H1 (cell line): ENCODE measurements around the gene NFKBIE. TPM values are rescaled to one million over a fixed set of nuclear protein-coding genes. Genes with fewer than 3 reads are reported as not detected.

ENCODE experiments used
- CTCF ChIA-PET: fragments of 300-600 bp; sonication (Branson Sonifier 250); formaldehyde crosslinking; loops from one replicate; lab custom pipeline; 2021; ENCODE audit not compliant: partially characterized antibody; lab: Charles Lee
- POLR2A ChIA-PET: fragments of 300-600 bp; sonication (Branson Sonifier 250); formaldehyde crosslinking; loops from one replicate; lab custom pipeline; 2021; ENCODE audit warnings: inconsistent platforms; ENCODE audit not compliant: partially characterized antibody; lab: Charles Lee
- DNase-seq, 2 experiments: peaks; one replicate each; pipeline versions ENCODE4 v3.0.0 to v3.0.0-alpha.2; 2010 to 2022; ENCODE audit warnings: low spot score in 2 of 2, low read depth in 1 of 2, mixed read lengths in 1 of 2
- FAIRE-seq: peaks from 2 replicates; lab custom pipeline; 2011; peaks lifted over from hg19 to GRCh38; lab: Jason Lieb, UNC
- H2AFZ ChIP-seq: 2 replicates; pipeline ENCODE4 v1.8.1; 2012; ENCODE audit warnings: low read length, inconsistent platforms
- H2AK5ac ChIP-seq: 2 replicates; pipeline ENCODE4 v1.6.1; 2013; ENCODE audit warnings: low read depth, low read length
- H2BK120ac ChIP-seq: replicated peaks from 2 replicates; pipeline ENCODE3; 2013; ENCODE audit warnings: low read depth, low read length, inconsistent platforms
- H2BK12ac ChIP-seq: 2 replicates; pipeline ENCODE4 v1.6.1; 2013; ENCODE audit warnings: low read depth, low read length
- H2BK15ac ChIP-seq: 2 replicates; pipeline ENCODE4 v1.6.1; 2013; ENCODE audit warnings: low read length
- H2BK20ac ChIP-seq: 2 replicates; pipeline ENCODE4 v1.6.1; 2013; ENCODE audit warnings: low read length
- H2BK5ac ChIP-seq: 2 replicates; pipeline ENCODE4 v1.6.1; 2013; ENCODE audit warnings: low read depth, low read length
- H3K14ac ChIP-seq: 2 replicates; pipeline ENCODE4 v1.6.1; 2013; ENCODE audit warnings: inconsistent platforms; ENCODE audit not compliant: insufficient read length
- H3K18ac ChIP-seq: 2 replicates; pipeline ENCODE4 v1.6.1; 2013; ENCODE audit warnings: low read length; ENCODE audit errors: extremely low read depth
- H3K23ac ChIP-seq: 2 replicates; pipeline ENCODE4 v1.6.1; 2013; ENCODE audit warnings: inconsistent platforms; ENCODE audit not compliant: insufficient read length
- H3K23me2 ChIP-seq: 2 replicates; pipeline ENCODE4 v1.6.1; 2013; ENCODE audit warnings: low read depth, low read length
- H3K27ac ChIP-seq: 2 replicates; pipeline ENCODE4 v1.6.1; 2011; ENCODE audit warnings: low read depth, low read length, inconsistent platforms
- H3K27me3 ChIP-seq, 4 experiments: replicated peaks in 1 of 4; 1 replicate in 1 of 4; 2 replicates in 3 of 4; pipeline versions ENCODE4 v1.6.1 to v1.8.1; 2011 to 2013; ENCODE audit warnings: low read length in 3 of 4, mild to moderate bottlenecking in 3 of 4, inconsistent platforms in 2 of 4, mixed read lengths in 2 of 4, moderate library complexity in 1 of 4; ENCODE audit not compliant: control insufficient read depth in 3 of 4, insufficient read depth in 3 of 4; ENCODE audit errors: extremely low read depth in 1 of 4
- H3K36me3 ChIP-seq, 4 experiments: 2 replicates each; pipeline versions ENCODE4 v1.6.1 to v1.8.1; 2011 to 2013; ENCODE audit warnings: mild to moderate bottlenecking in 4 of 4, low read length in 3 of 4, moderate library complexity in 2 of 4, control low read depth in 1 of 4, inconsistent platforms in 1 of 4; ENCODE audit not compliant: insufficient read depth in 4 of 4, control insufficient read depth in 2 of 4
- H3K4ac ChIP-seq: replicated peaks from 2 replicates; pipeline ENCODE3; 2013; ENCODE audit warnings: low read length, low read depth, mixed read lengths, inconsistent platforms; ENCODE audit not compliant: insufficient read length
- H3K4me1 ChIP-seq, 4 experiments: replicated peaks in 1 of 4; 1 replicate in 1 of 4; 2 replicates in 3 of 4; pipeline versions ENCODE4 v1.6.1 to v1.8.1; 2011 to 2013; ENCODE audit warnings: low read length in 3 of 4, inconsistent platforms in 2 of 4, mixed read lengths in 1 of 4; ENCODE audit not compliant: insufficient read depth in 4 of 4, control insufficient read depth in 3 of 4
- H3K4me2 ChIP-seq, 2 experiments: 2 replicates each; pipeline versions ENCODE4 v1.6.1 to v1.8.1; 2011 to 2013; ENCODE audit warnings: low read depth in 2 of 2, low read length in 2 of 2, control low read depth in 1 of 2, inconsistent platforms in 1 of 2, mild to moderate bottlenecking in 1 of 2; ENCODE audit not compliant: insufficient read depth in 1 of 2
- H3K4me3 ChIP-seq, 4 experiments: fragments of 200-600, 300-600 bp in 1 of 4; sonication (generic), shearing (Covaris generic), sonication (Bioruptor Twin) in 1 of 4; 2 replicates each; pipeline versions ENCODE4 v1.5.1 to v1.8.1; 2011 to 2016; ENCODE audit warnings: low read length in 4 of 4, low read depth in 3 of 4, control low read depth in 2 of 4, inconsistent platforms in 2 of 4, mild to moderate bottlenecking in 2 of 4, mixed read lengths in 1 of 4, moderate library complexity in 1 of 4; ENCODE audit not compliant: insufficient read depth in 2 of 4; ENCODE audit errors: extremely low read depth in 1 of 4
- H3K56ac ChIP-seq: replicated peaks from 2 replicates; pipeline ENCODE3; 2013; ENCODE audit warnings: low read depth, mild to moderate bottlenecking, mixed read lengths, low read length, inconsistent platforms; ENCODE audit not compliant: insufficient read length
- H3K79me1 ChIP-seq: 2 replicates; pipeline ENCODE4 v1.6.1; 2013; ENCODE audit warnings: low read depth, low read length, control low read depth
- H3K79me2 ChIP-seq, 2 experiments: 2 replicates each; pipeline versions ENCODE4 v1.6.1 to v1.8.1; 2012 to 2013; ENCODE audit warnings: low read length in 2 of 2, mild to moderate bottlenecking in 2 of 2, inconsistent platforms in 1 of 2; ENCODE audit not compliant: insufficient read depth in 2 of 2, control insufficient read depth in 1 of 2
- H3K9ac ChIP-seq, 4 experiments: replicated peaks in 1 of 4; 1 replicate in 1 of 4; 2 replicates in 3 of 4; pipeline versions ENCODE4 v1.6.1 to v1.8.1; 2011 to 2013; ENCODE audit warnings: low read depth in 3 of 4, low read length in 3 of 4, control low read depth in 2 of 4, mild to moderate bottlenecking in 2 of 4, moderate library complexity in 2 of 4, inconsistent platforms in 1 of 4; ENCODE audit errors: extremely low read depth in 1 of 4
- H3K9me3 ChIP-seq, 2 experiments: 2 replicates each; pipeline versions ENCODE4 v1.6.1 to v1.8.1; 2012 to 2013; ENCODE audit warnings: mild to moderate bottlenecking in 2 of 2, moderate library complexity in 2 of 2, control low read depth in 1 of 2, inconsistent platforms in 1 of 2, low read depth in 1 of 2, low read length in 1 of 2, mixed read lengths in 1 of 2; ENCODE audit not compliant: insufficient read depth in 2 of 2
- H4K20me1 ChIP-seq, 2 experiments: replicated peaks in 1 of 2; 2 replicates each; pipeline versions ENCODE3 to v1.8.1; 2011 to 2013; ENCODE audit warnings: inconsistent platforms in 2 of 2, low read length in 2 of 2, mild to moderate bottlenecking in 1 of 2; ENCODE audit not compliant: insufficient read depth in 2 of 2, control insufficient read depth in 1 of 2
- H4K5ac ChIP-seq: 2 replicates; pipeline ENCODE4 v1.6.1; 2013; ENCODE audit warnings: low read length, low read depth, mixed read lengths, inconsistent platforms; ENCODE audit not compliant: insufficient read length
- H4K8ac ChIP-seq: 2 replicates; pipeline ENCODE4 v1.8.0; 2013; ENCODE audit warnings: mild to moderate bottlenecking, moderate library complexity, low read length, inconsistent platforms; ENCODE audit not compliant: insufficient read depth; ENCODE audit errors: extremely low read depth
- H4K91ac ChIP-seq: replicated peaks from 2 replicates; pipeline ENCODE3; 2013; ENCODE audit warnings: low read length, mixed read lengths, inconsistent platforms; ENCODE audit not compliant: insufficient read length
- CTBP2 ChIP-seq: IDR thresholded peaks from 2 replicates; pipeline ENCODE4 v1.7.0; 2011; ENCODE audit warnings: borderline replicate concordance, mild to moderate bottlenecking, moderate library complexity, mixed read lengths, low read length; ENCODE audit not compliant: insufficient read depth, insufficient read length
- POLR2A ChIP-seq, 2 experiments: IDR thresholded peaks; 1 replicate in 1 of 2; 2 replicates in 1 of 2; pipeline ENCODE4 v1.6.1; 2011; ENCODE audit warnings: low read depth in 2 of 2, low read length in 2 of 2, mild to moderate bottlenecking in 2 of 2; ENCODE audit errors: control extremely low read depth in 1 of 2
- WGBS, 2 experiments: shearing (Covaris generic) in 1 of 2; methylation state at CpG; one replicate each; pipeline versions ENCODE4 v1.1.6 to v1.1.7; 2013 to 2015; ENCODE audit warnings: low lambda C conversion rate in 2 of 2, mixed read lengths in 2 of 2, inconsistent platforms in 1 of 2, low coverage in 1 of 2, missing lambda C conversion rate in 1 of 2; ENCODE audit not compliant: insufficient replicate concordance in 2 of 2, insufficient coverage in 1 of 2, insufficient read length in 1 of 2; ENCODE audit errors: extremely low coverage in 1 of 2, missing lambda C conversion rate in 1 of 2; 5-methylcytosine and 5-hydroxymethylcytosine counted together
- polyA plus RNA-seq, 7 experiments: library from polyadenylated mRNA; depleted of rRNA in 3 of 7; stranded (reverse) in 5 of 7; unstranded in 2 of 7; fragments of >200 nt in 5 of 7; fragments of 200-250 nt in 2 of 7; gene quantifications; 1 replicate in 5 of 7; 2 replicates in 1 of 7; 4 replicates in 1 of 7; pipeline versions ENCODE4 v1.2.1 to v1.2.3, GENCODE V29; 2011 to 2013; ENCODE audit warnings: missing spikeins in 2 of 7, mixed read lengths in 2 of 7
- total RNA-seq: library from RNA; stranded (reverse); fragmentation: NEBNext Ultra II Directional; extraction: Animal tissue kit (Norgen Biotek cat#: 25700); gene quantifications from 2 replicates; pipeline ENCODE4 v1.2.1, GENCODE V29; 2021
- TF ChIP-seq, protein P1 (sequence below): IDR thresholded peaks from 2 replicates; pipeline ENCODE4 v1.6.1; 2012; ENCODE audit warnings: inconsistent platforms
- TF ChIP-seq, protein P2 (sequence below): IDR thresholded peaks from 2 replicates; pipeline ENCODE4 v1.6.1; 2012; ENCODE audit warnings: low read length, inconsistent platforms

The NFKBIE gene
- total and polyA plus RNA-seq, 2 of the 8 experiments (the other 6 are each of a cell fraction or from before 2014, with no cell fraction given): 13.5 to 19.2 TPM

DNA sequence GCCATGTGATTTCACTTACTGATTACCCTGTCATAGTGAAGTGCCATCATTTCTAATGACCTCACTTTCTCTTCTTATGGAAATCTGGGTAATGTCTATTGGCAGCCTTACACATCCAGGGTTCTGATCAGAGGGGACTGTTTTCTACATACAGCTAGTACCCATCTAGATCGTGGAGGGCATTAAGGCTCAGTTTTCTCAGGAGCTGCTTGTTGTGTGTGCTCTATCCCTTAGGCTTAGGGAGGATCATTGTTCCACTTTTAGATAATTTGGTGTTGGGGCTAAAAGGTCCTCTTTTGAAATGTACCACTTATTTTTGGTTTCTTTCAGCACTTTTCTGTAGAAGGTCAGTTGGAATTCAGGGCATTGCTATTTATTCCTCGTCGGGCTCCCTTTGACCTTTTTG lies 14.6 kb downstream of the NFKBIE start:
- Histone ChIP-seq H3K14ac (no peak overlapping the region), H3K9ac (no peak overlapping the region), H3K56ac (no peak overlapping the region), H3K4me2 (0 out of 4 replicates have a peak overlapping the region, but pooled peaks of 1 of the 2 experiments have one; percentile 12), H3K4me3 (no peak overlapping the region), H4K5ac (no peak overlapping the region), H4K20me1 (peaks cover 37 to 46% of the 10 kb centered on the region in 2 experiments), H3K9me3 (no peaks in the 10 kb centered on the region), H3K36me3 (peaks cover 54 to 79% (median 68%) of the 10 kb centered on the region in 4 experiments), H3K79me2 (peaks cover 27 to 58% of the 10 kb centered on the region in 2 experiments), H3K23ac (no peak overlapping the region), H2BK12ac (no peak overlapping the region), H2AK5ac (no peak overlapping the region), H3K4ac (no peak overlapping the region), H2BK120ac (no peak overlapping the region), H3K23me2 (peaks cover 7% of the 10 kb centered on the region), H4K8ac (no peak overlapping the region), H2BK5ac (no peak overlapping the region), H3K79me1 (no peaks in the 10 kb centered on the region; the same call in 1 of the 2 replicates), H2BK20ac (no peak overlapping the region), H3K27ac (no peak overlapping the region), H3K27me3 (no peaks in the 10 kb centered on the region), H2AFZ (no peak overlapping the region), H3K18ac (no peak overlapping the region), H2BK15ac (no peak overlapping the region), H4K91ac (no peak overlapping the region), H3K4me1 (peaks cover 3 to 15% (median 8%) of the 10 kb centered on the region in 4 experiments)
- DNase-seq (no peak), FAIRE-seq (no peak)
- ChIA-PET CTCF (interaction anchor here (1.1 to 2.4 kb wide), 4 partner anchors 16 to 156 kb away, joined by 3 to 19 read pairs (median 5); no protein-coding TSS in a partner anchor), POLR2A (interaction anchor here (0.8 to 15.1 kb wide), 12 partner anchors 10 to 135 kb away, joined by 3 to 581 read pairs (median 6); partner anchors contain the start of genes HSP90AB1, NFKBIE, SLC29A1 and TMEM151B)
- WGBS, 2 experiments: 93% methylated on average over 3 of the region's 3 CpGs; no CpG with 5 or more reads in 1 of the 2 experiments
- TF ChIP-seq POLR2A (IDR thresholded peaks at IDR 0.05; ENCODE audit: control extremely low read depth in 1 of 2, low read depth in 2 of 2, low read length in 2 of 2): peak in 1 of 2 experiments; percentile 70; a peak in 2 of 3 replicates
- TF ChIP-seq, protein P1, sequence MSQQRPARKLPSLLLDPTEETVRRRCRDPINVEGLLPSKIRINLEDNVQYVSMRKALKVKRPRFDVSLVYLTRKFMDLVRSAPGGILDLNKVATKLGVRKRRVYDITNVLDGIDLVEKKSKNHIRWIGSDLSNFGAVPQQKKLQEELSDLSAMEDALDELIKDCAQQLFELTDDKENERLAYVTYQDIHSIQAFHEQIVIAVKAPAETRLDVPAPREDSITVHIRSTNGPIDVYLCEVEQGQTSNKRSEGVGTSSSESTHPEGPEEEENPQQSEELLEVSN: no peak
- TF ChIP-seq, protein P2, sequence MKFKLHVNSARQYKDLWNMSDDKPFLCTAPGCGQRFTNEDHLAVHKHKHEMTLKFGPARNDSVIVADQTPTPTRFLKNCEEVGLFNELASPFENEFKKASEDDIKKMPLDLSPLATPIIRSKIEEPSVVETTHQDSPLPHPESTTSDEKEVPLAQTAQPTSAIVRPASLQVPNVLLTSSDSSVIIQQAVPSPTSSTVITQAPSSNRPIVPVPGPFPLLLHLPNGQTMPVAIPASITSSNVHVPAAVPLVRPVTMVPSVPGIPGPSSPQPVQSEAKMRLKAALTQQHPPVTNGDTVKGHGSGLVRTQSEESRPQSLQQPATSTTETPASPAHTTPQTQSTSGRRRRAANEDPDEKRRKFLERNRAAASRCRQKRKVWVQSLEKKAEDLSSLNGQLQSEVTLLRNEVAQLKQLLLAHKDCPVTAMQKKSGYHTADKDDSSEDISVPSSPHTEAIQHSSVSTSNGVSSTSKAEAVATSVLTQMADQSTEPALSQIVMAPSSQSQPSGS: 0 out of 2 replicates have a peak, but pooled peaks have one; percentile 43
- no peak for TF ChIP-seq CTBP2
